GM18867 (cell line): Measurements from ENCODE around the gene PHRF1.

ENCODE experiments used
- ATAC-seq: cut with Tn5 transposase; IDR thresholded peaks from one replicate; pipeline ENCODE4 v1.9.1; 2021; ENCODE audit warnings: mild to moderate bottlenecking, moderate library complexity; ENCODE audit not compliant: unreplicated experiment

PHRF1 gene

DNA sequence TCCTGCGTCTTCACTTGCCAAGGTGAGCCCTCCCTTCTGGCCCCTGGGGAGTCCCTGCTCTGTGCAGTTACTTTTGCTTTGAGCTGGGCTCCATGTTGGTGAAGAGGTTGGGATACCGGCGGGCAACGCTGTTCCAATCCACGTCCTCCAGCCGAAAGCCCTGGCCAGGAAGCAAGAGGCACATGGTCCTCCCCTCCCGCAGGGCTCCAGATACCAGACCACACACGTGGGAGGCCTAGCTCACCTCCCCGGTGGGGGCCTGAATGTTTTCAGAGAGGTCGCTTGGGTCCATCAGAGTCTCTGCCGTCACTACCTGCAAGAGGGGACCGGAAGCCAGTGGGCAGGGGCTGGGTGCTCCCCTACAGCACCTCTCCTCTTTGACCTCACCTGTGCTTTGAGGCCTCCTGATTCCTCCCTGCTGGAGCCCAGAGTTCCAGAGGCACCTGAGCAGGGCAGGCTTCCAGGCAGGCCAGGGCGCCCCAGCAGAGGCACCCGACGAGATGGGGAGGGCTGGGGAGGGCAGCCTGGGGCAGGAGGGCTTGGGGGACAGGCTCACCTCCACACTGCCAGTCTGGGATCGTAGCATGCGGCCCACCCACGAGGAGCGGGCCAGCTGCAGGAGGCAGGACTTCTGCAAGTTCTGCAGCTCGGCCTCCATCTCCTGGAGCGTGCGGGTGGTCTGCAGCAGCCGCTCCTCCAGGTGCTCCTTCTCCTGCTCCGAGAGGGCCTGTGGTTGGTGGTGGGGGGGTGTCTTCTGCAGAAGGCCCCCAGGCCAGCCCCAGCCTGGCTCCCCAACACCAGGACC, 18.7 kb upstream of the PHRF1 start:
- no peak for ATAC-seq

GRCh38 chr11:558503-558902, 17.8 kb upstream of the PHRF1 start:
- no peak for ATAC-seq

GRCh38 chr11:559020-559620, 17.1 kb upstream of the PHRF1 start:
- ATAC-seq = no peak

- no peak for ATAC-seq
These were observed 16.5 kb upstream of the PHRF1 start for GRCh38 chr11:559712-560304.

- ATAC-seq = peak; percentile 74
These were observed 15.7 kb upstream of the PHRF1 start, which contains the start of the genes LMNTD2 and RASSF7 for GRCh38 chr11:560305-561147. LMNTD2 (minus strand) TSS chr11:560738; CDS start chr11:560716, 22 bp downstream. RASSF7 (plus strand) TSS chr11:560970; CDS start chr11:561769, 799 bp downstream.

- ATAC-seq = peak; percentile 31
These were observed 14.9 kb upstream of the PHRF1 start for GRCh38 chr11:561148-562003.

GRCh38 chr11:562046-562645, 14.1 kb upstream of the PHRF1 start:
- no peak for ATAC-seq

- no peak for ATAC-seq
These were observed 13.0 kb upstream of the PHRF1 start for GRCh38 chr11:563066-563811.

DNA sequence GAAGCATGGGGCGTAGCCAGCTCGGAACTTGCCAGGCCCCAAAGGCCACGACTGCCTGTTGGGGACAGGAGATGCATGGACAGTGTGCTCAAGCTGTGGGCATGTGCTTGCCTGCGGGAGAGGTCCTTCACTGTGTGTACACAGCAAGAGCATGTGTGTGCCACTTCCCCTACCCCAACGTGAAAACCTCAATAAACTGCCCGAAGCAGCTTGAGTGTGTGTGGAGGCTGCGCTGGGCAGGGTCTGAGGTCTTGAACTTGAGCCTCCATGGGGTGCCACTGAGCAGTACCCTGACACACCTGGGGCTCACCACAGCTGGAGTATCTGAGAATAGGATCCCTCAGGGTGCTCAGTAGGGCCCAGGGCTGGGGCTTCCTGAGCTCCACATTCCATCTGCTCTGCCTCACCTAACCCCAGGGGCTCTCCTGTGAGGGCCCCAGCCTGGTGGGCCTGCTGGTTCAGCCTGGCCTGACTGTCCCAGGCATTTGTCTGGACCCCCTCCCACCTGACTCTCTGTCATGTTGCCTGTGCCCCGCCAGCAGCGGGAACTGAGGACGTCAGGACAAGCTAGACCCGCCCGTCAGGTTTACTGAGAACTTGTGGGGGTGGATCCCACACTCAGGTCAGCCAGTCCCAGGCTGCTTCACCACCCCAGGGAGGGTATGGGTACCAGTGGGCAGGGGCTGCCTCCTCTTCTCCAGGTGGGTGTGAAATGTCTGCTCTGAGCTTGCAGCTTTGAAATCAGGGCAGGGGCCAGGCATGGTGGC, 12.3 kb upstream of the PHRF1 start:
- no peak for ATAC-seq

DNA sequence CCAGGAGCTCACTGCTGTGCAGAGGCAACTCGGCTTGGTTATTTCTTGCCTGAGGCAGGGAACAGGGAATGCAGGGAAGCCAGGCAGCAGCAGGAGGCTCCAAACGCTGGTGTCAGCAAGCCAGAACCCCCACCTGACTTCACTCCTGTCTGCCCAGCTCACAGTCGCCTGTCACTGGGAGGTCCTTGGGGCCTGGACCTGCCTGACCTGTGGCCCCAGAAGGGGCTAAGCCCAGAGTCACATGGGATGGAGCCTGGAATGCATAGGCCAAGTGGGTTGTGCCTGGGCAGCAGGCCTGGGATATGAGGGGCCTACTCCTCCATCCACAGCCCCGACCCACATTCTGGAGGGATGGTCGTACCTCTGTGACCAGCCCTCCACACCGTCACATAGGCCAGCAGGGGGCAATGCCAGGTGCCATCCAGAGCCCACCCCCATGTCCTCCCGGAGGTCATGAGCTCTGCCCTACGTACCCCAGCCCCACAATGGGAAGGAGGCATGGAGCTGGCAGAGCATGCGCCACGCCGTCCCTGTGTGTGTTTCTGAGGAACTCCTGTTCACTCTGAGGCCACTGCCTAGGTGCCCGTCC, 10.3 kb upstream of the PHRF1 start:
- no peak for ATAC-seq

DNA sequence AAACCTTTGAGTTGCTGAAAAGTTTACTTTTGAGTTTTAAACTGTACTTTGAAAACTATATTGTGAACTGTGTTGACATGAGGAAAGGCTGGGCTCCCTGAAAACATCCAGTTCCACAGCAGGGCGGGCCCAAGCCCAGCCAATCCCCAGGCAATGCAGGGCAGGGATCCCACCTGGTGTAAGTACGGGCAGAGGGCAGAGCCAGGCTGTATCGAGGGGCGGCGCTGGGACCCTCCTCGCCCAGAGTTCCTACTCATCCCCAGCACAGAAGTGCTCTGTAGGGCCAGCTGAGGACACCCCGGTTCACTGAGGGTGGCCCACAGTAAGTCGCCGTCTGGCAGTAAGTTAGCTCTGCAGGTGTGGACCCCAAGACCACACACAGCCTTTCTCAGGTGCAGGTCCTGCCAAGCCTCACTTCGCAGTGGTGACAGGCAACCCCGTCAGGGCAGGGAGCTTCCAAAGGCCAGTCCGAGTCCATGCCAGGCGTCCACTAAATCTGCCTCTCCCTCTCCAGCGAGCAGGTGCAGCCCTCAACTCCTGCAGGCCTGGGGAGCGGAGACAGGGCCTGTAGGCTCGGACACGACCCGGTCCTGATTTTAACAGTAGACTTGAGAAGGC, 9.2 kb upstream of the PHRF1 start:
- no peak for ATAC-seq

GRCh38 chr11:567629-568292, 8.5 kb upstream of the PHRF1 start:
- no peak for ATAC-seq

- peak; percentile 84 for ATAC-seq
These were observed 7.7 kb upstream of the PHRF1 start for GRCh38 chr11:568306-569157.

DNA sequence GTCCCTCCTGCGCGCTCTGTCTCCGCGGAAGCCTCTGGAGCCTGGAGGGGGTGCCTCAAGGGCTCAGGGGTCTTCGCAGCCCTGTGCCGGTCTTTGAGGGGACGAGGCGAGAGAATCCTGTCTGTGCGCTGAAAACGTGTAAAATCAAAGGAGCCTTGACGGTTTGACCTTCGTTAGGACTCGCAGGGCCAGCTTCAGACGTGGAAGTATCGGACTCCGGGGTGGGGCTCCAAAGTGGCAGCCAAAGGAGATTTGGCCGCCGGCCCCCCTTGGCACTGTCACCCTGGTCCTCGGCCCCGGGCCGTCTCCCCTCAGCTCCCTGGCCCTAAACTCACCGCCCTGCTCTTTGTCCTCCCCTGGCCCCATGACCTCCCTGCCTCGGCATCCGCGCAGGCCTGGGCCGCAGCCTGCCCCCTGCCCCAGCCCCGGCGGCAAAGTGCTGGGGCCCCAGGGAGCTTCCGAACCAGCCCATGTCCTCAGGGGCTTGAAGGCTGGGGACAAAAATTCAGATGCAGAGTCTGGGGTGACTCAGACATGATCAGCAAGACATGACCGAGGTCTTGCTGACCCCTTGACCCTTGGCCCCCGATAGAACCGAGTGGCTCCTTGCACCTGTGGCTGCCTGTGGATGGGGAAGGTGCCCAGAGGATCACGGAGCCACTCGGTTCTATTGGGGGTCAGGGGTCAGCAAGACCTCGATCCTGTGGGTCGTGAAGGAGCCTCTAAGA, 6.9 kb upstream of the PHRF1 start:
- no peak for ATAC-seq

GRCh38 chr11:571802-572185, 4.5 kb upstream of the PHRF1 start:
- ATAC-seq = no peak
